HepG2 (cell line): ENCODE results near the gene ACAN. TPM values are rescaled to one million over a fixed set of nuclear protein-coding genes. Genes with fewer than 3 reads are reported as not detected.

Experiments
- ARNTL ChIP-seq: sonication (generic); formaldehyde crosslinking; IDR thresholded peaks from 2 replicates; pipeline ENCODE4 v1.4.0; 2020; ENCODE audit warnings: mild to moderate bottlenecking, missing genetic modification reagents
- LCORL ChIP-seq, 2 experiments: fragments of 450-650 bp in 1 of 2; sonication (generic) in 1 of 2; formaldehyde crosslinking in 1 of 2; IDR thresholded peaks; 2 replicates each; pipeline versions ENCODE4 v1.5.0 to v1.6.1; 2017 to 2020; ENCODE audit warnings: antibody characterized with exemption in 1 of 2, missing genetic modification reagents in 1 of 2
- NFKBIZ ChIP-seq: IDR thresholded peaks from 2 replicates; pipeline ENCODE4 v1.6.1; 2018; ENCODE audit warnings: missing genetic modification reagents, missing compliant biosample characterization
- TAF15 ChIP-seq: fragments of 200-400 bp; formaldehyde crosslinking; IDR thresholded peaks from one replicate; pipeline ENCODE4 v1.6.1; 2018; ENCODE audit warnings: mild to moderate bottlenecking, low read depth, low read length; ENCODE audit not compliant: poor library complexity, severe bottlenecking
- ZBTB42 ChIP-seq: sonication (generic); formaldehyde crosslinking; IDR thresholded peaks from 2 replicates; pipeline ENCODE4 v1.5.0; 2020; ENCODE audit warnings: mild to moderate bottlenecking, missing genetic modification reagents
- ZNF207 ChIP-seq: fragments of 450-650 bp; IDR thresholded peaks from 2 replicates; pipeline ENCODE4 v1.6.1; 2016; ENCODE audit warnings: antibody characterized with exemption, borderline replicate concordance
- polyA plus RNA-seq, 8 experiments: library from polyadenylated mRNA; depleted of rRNA in 3 of 8; stranded (reverse) in 7 of 8; unstranded in 1 of 8; fragments of >200 nt; fragmentation: Illumina TruSeq in 4 of 8; extraction: Trizol in 4 of 8; gene quantifications; 2 replicates each; pipeline versions ENCODE4 v1.2.1 to v1.2.3, GENCODE V29; 2011 to 2016; ENCODE audit warnings: low read depth in 4 of 8, missing spikeins in 1 of 8, mixed read lengths in 1 of 8; ENCODE audit not compliant: insufficient read depth in 1 of 8
- total RNA-seq, 5 experiments: library from RNA; depleted of rRNA; stranded (reverse); fragments of >200 nt; fragmentation: Illumina TruSeq; extraction: Trizol; gene quantifications; 2 replicates each; pipeline ENCODE4 v1.2.3, GENCODE V29; 2016; ENCODE audit warnings: low read depth in 1 of 5
- TF ChIP-seq, protein P1 (sequence below), 2 experiments: fragments of 450-650 bp in 1 of 2; sonication (generic) in 1 of 2; formaldehyde crosslinking in 1 of 2; IDR thresholded peaks; 2 replicates each; pipeline versions ENCODE4 v1.6.1 to v1.8.0; 2016 to 2022; ENCODE audit warnings: antibody characterized with exemption in 1 of 2, mild to moderate bottlenecking in 1 of 2, missing genetic modification reagents in 1 of 2

The ACAN gene
- total and polyA plus RNA-seq, 2 of the 13 experiments (the other 11 are each of a cell fraction or from before 2014, with no cell fraction given), result not detected

DNA sequence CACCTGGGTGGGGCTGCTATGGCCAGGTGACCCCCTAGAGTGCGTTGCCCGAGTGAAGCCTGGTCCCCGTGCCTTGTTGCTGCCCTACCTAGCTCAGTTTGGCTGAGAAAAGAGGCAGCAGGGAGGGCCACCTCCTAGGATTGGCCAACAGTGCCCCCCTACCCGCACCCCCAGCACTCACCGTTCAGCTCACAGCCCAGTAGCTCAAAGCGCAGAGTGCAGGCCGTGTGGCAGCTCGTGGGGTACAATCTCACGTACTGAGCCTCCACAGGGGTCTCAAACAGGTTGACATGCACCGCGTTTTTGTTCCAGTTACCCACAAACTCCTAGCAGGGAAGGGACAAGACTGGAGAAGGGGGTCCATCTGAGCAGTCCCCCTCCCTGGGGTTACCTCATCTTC lies 102.3 kb downstream of the ACAN start (continued):
- TF ChIP-seq, protein P1, sequence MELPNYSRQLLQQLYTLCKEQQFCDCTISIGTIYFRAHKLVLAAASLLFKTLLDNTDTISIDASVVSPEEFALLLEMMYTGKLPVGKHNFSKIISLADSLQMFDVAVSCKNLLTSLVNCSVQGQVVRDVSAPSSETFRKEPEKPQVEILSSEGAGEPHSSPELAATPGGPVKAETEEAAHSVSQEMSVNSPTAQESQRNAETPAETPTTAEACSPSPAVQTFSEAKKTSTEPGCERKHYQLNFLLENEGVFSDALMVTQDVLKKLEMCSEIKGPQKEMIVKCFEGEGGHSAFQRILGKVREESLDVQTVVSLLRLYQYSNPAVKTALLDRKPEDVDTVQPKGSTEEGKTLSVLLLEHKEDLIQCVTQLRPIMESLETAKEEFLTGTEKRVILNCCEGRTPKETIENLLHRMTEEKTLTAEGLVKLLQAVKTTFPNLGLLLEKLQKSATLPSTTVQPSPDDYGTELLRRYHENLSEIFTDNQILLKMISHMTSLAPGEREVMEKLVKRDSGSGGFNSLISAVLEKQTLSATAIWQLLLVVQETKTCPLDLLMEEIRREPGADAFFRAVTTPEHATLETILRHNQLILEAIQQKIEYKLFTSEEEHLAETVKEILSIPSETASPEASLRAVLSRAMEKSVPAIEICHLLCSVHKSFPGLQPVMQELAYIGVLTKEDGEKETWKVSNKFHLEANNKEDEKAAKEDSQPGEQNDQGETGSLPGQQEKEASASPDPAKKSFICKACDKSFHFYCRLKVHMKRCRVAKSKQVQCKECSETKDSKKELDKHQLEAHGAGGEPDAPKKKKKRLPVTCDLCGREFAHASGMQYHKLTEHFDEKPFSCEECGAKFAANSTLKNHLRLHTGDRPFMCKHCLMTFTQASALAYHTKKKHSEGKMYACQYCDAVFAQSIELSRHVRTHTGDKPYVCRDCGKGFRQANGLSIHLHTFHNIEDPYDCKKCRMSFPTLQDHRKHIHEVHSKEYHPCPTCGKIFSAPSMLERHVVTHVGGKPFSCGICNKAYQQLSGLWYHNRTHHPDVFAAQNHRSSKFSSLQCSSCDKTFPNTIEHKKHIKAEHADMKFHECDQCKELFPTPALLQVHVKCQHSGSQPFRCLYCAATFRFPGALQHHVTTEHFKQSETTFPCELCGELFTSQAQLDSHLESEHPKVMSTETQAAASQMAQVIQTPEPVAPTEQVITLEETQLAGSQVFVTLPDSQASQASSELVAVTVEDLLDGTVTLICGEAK (IDR thresholded peaks at IDR 0.05), result no peak
- TF ChIP-seq, protein P1 (CRISPR knock-in tag; IDR thresholded peaks at IDR 0.05), result no peak
- TF ChIP-seq LCORL (IDR thresholded peaks at IDR 0.05) (no peak), LCORL (CRISPR knock-in tag; IDR thresholded peaks at IDR 0.05) (no peak), ZBTB42 (CRISPR knock-in tag) (no peak), TAF15 (no peak), NFKBIZ (CRISPR knock-in tag) (no peak), ARNTL (CRISPR knock-in tag) (no peak), ZNF207 (no peak)
